ENCODE measurements around the gene SIPA1L3.
"Not testable (repeated sequence)": the region's sequence is repeated elsewhere in the genome, so short reads cannot be mapped to it uniquely, and the experiment has no call there.

SIPA1L3 gene

GRCh38 chr19:38022791-38023670, 116.0 kb downstream of the SIPA1L3 start:
- DNase-seq, result no peak

GRCh38 chr19:38023671-38024541, 116.9 kb downstream of the SIPA1L3 start:
- no peak for DNase-seq

DNA sequence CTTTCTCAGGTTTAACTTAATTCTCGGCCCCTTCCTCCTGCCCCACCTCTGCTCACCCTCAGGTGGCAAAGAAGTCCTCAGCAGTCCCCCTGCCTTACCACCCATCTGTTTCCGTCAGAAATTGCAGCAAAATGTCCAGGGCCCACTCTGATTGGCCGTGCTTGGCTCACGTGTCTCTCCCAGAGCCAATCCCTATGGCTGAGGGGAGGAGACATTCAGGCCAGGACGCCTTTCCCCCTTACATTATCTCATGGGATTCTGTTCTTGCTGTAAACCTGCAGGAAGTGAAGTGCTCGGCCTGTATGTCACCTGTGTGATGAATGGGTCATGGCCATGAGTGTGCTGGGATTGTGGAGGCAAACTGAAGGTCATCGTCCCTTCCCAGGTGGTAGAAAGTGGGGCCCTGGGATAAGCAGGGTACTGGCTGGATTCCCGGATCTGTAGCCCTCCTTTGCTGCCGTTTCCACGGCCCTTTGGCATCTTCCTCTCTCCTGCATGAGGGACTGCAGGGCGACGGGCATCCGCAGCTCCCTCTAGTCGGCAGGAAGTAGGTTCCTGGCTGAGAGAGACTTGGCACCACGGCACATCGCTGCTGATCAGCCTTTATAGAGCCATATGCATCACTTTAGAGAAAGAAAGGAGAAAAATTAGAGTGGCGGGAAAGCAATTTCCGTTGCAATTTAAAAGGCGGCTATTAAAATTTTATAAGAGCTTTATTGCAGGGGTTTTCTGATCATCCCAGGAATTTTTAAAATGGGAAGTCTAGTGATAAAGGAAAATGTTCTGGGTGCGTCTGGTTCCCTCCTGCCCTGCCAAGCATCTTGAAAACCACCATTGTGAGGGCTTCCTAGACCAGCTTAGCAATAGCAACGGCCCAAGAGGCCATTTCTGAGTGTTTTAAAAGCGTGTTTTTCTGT, 118.2 kb downstream of the SIPA1L3 start:
- no peak for DNase-seq

DNA sequence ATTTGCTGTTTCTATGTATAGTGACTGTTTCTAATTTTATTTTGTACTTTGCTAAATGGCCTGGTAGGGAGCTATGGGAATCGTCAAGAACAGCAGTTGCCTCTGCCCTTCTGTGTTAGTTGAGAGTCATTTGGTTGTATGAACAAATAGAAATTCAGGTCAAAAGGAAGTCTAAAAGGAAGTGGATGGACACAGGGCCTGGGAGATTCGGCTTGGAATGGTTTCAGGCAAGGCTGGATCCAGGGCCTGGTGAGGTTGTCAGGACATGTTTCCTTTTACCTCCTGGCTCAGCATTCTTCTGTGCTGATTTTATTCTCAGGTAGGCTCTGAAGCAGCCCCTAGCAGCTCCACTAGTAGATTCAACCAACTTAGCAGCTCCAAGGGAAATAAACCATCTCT, 118.9 kb downstream of the SIPA1L3 start:
- no peak for DNase-seq

DNA sequence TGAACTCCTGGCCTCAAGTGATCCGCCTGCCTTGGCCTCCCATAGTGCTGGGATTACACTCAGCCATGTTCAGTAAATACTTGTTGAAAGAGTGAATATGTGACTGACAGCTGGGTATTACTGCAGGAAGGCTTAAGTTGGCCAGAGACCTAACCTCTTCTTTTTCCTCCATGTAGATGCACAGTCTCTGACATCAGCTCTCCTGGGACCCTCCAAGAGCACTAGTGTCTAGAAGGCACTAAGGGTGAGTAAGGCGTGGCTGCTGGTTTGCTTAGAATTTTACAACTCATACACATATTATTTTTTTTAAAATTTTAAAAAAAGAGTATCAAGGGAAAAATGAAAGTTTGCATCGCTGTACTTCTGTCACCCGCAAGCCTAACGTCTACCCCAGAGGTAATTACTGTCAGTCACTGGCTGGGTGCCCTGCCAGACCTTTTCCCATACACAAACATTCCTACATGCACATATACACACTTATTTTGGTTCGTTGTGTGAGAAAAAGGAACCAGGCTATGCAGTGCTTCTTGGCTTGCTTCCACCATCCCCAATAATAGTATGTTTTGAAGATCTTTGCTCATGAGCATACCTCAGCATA, 122.0 kb downstream of the SIPA1L3 start:
- DNase-seq, result no peak

DNA sequence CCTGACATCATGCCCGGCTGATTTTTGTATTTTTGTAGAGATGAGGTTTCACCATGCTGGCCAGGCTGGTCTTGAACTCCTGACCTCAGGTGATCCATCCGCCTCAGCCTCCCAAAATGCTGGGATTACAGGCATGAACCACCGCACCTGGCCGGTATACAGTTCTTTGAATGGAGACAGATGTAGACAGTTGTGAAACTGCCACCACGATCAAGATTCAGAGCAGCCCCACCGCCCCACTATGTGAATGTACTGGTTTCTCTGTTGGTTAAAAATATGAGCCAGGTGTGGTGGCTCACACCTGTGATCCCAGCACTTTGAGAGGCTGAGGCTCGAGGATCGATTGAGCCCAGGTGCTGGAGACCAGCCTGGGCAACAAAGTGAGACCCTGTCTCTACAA, 123.0 kb downstream of the SIPA1L3 start:
- not testable (repeated sequence) for DNase-seq

DNA sequence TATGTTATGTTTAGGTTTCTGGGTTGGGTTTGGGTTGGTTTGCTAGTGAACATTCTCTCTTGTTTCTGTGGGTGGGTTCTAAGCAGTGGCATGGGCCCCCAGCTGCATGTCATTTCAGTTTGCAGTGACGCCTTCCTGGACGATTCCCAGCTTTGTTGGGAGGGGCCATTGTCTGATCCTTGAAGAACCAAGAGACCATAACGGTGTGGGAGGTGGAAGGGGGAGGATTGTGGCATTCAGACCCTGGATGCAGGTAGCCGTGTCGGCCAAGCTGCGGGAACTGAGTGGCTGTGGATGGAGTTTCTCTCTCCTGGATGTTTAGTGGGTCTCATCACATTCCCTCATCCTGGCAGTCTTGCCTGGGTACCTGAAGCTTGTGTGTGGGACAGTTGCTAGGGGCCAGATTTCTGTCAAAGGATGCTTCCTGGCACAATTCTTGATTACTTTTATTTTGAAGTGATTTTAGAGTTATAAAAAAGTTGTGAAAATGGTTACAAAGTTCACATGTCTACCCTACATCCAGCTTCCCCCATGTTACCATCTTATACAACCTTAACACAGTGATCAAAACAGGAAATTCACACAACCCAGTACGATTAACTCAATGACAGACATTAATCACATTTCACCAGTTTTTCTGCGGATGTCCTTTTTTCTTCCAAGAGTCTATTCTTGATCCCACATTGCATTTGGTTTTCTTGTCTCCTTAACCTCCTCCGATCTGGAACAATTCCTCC, 123.8 kb downstream of the SIPA1L3 start:
- no peak for DNase-seq

GRCh38 chr19:38031423-38031770, 124.4 kb downstream of the SIPA1L3 start:
- DNase-seq, result no peak

DNA sequence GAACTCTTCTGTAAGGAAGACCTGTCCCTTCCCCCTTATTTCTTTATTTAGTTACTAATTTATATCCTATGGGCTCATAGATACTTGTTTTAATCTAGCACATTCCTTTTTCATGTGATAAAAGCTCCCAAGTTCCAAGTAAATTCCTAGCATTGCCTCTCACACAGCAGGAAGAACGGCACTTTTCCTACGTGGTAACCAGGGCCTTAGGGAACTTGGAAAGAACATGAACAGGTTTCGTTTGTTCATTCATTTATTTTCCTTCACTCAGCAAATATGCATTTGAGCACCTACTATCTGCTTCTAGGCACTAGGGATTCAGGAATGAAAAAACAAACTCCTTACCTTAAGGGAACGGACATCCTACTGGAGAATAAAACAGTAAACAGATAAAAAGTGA, 125.1 kb downstream of the SIPA1L3 start:
- DNase-seq, result no peak

GRCh38 chr19:38032951-38033350, 125.9 kb downstream of the SIPA1L3 start:
- DNase-seq, result no peak

- DNase-seq, result no peak
These were observed 126.9 kb downstream of the SIPA1L3 start for GRCh38 chr19:38033658-38034491.

- DNase-seq, result no peak
These were observed 127.5 kb downstream of the SIPA1L3 start for GRCh38 chr19:38034492-38034860.

GRCh38 chr19:38035515-38036495, 128.8 kb downstream of the SIPA1L3 start:
- no peak for DNase-seq

- no peak for DNase-seq
These were observed 130.0 kb downstream of the SIPA1L3 start for GRCh38 chr19:38036707-38037611.

DNA sequence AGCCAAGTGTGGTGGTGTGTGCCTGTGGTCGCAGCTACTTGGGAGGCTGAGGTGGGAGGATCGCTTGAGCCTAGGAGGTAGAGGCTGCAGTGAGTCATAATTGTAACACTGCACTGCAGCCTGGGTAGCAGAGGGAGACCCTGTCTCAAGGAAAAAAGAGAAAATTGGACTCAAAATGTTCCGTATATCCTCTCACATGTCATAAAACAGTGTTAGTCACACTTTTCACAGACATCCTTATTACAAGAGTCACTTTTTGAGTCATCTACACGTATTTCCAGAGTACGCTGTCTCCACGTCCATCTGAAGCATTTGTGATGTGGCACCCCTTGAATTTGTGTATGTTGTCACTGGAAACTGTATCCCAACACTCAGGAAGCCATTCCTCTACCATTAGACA, 133.0 kb downstream of the SIPA1L3 start:
- peak in 1 of 2 experiments; percentile 34 for DNase-seq

GRCh38 chr19:38042132-38042531, 135.1 kb downstream of the SIPA1L3 start:
- no peak for DNase-seq

GRCh38 chr19:38043649-38044144, 136.7 kb downstream of the SIPA1L3 start:
- DNase-seq, result no peak
